HepG2 (cell line): ENCODE measurements around the gene ACSM5. TPM values are rescaled to one million over a fixed set of nuclear protein-coding genes. Genes with fewer than 3 reads are reported as not detected.

ENCODE experiments used
- ATAC-seq: fragments of 200-7000 bp; cut with Tn5 transposase; 3 replicates; pipeline ENCODE4 v1.9.1; 2020; ENCODE audit warnings: mild to moderate bottlenecking, moderate library complexity
- BruUV-seq: library from RNA; stranded (reverse); fragments of 400-500 nt; replicated peaks from 2 replicates; lab custom pipeline; 2021; lab: Mats Ljungman, UMichigan
- CTCF ChIA-PET: fragments of 300-600 bp; formaldehyde crosslinking; extraction: SDS; loops from one replicate; lab custom pipeline; 2021; ENCODE audit warnings: low total read pairs, inconsistent platforms, low intra/inter-chr PET ratio; lab: Yijun Ruan, JAX
- POLR2A ChIA-PET: fragments of 350-600 bp; sonication (Branson Sonifier 250); formaldehyde crosslinking; loops from one replicate; lab custom pipeline; 2020; ENCODE audit warnings: antibody characterized with exemption, inconsistent platforms; lab: Yijun Ruan, JAX
- DNase-seq: peaks from one replicate; pipeline ENCODE4 v3.0.0-alpha.2; 2015; ENCODE audit warnings: low spot score
- FAIRE-seq: peaks from 3 replicates; lab custom pipeline; 2011; peaks lifted over from hg19 to GRCh38; lab: Jason Lieb, UNC
- H2AFZ ChIP-seq: one replicate; pipeline ENCODE4 v1.6.1; 2011; ENCODE audit warnings: low read length, inconsistent platforms
- H3K27ac ChIP-seq: fragments of 300-600 bp; 3 replicates; pipeline ENCODE4 v1.8.0; 2011; ENCODE audit warnings: mixed run types, mild to moderate bottlenecking, mixed read lengths, low read length, inconsistent platforms; ENCODE audit not compliant: insufficient read depth; ENCODE audit errors: extremely low read length
- H3K27me3 ChIP-seq, 2 experiments: fragments of 200-600 bp in 1 of 2; 2 replicates in 1 of 2; 3 replicates in 1 of 2; pipeline versions ENCODE4 v1.6.0 to v1.8.0; 2011; ENCODE audit warnings: low read length in 2 of 2, mild to moderate bottlenecking in 2 of 2, moderate library complexity in 2 of 2, inconsistent platforms in 1 of 2; ENCODE audit not compliant: insufficient read depth in 2 of 2, control insufficient read depth in 1 of 2
- H3K36me3 ChIP-seq, 2 experiments: fragments of 200-600 bp in 1 of 2; replicated peaks in 1 of 2; 2 replicates in 1 of 2; 3 replicates in 1 of 2; pipeline versions ENCODE4 v1.5.1 to v1.8.0; 2011; ENCODE audit warnings: low read length in 2 of 2, inconsistent platforms in 1 of 2; ENCODE audit not compliant: insufficient read depth in 2 of 2, control insufficient read depth in 1 of 2
- H3K4me1 ChIP-seq: 2 replicates; pipeline ENCODE4 v1.5.1; 2012; ENCODE audit warnings: low read length, inconsistent platforms; ENCODE audit not compliant: insufficient read depth
- H3K4me2 ChIP-seq: 2 replicates; pipeline ENCODE4 v1.6.0; 2011; ENCODE audit warnings: low read depth, low read length, inconsistent platforms
- H3K4me3 ChIP-seq, 3 experiments: fragments of 200-600 bp in 1 of 3; sonication (generic), shearing (Covaris generic) in 1 of 3; replicated peaks in 1 of 3; 2 replicates each; pipeline ENCODE4 v1.5.1; 2011 to 2016; ENCODE audit warnings: low read length in 3 of 3, inconsistent platforms in 2 of 3, low read depth in 2 of 3, mild to moderate bottlenecking in 2 of 3, control low read depth in 1 of 3, mixed read lengths in 1 of 3; ENCODE audit not compliant: insufficient read depth in 1 of 3
- H3K79me2 ChIP-seq: one replicate; pipeline ENCODE4 v1.6.1; 2011; ENCODE audit warnings: low read length, inconsistent platforms; ENCODE audit not compliant: insufficient read depth
- H3K9ac ChIP-seq: 2 replicates; pipeline ENCODE4 v1.6.0; 2011; ENCODE audit warnings: mild to moderate bottlenecking, low read depth, low read length, inconsistent platforms; ENCODE audit not compliant: insufficient read depth
- H3K9me3 ChIP-seq: 2 replicates; pipeline ENCODE4 v1.5.1; 2012; ENCODE audit warnings: mild to moderate bottlenecking, low read length
- H4K20me1 ChIP-seq: 2 replicates; pipeline ENCODE4 v1.6.0; 2011; ENCODE audit warnings: inconsistent platforms, mild to moderate bottlenecking, low read length, moderate library complexity; ENCODE audit not compliant: insufficient read depth
- FOXA1 ChIP-seq, 2 experiments: fragments of 450-650 bp in 1 of 2; sonication (generic) in 1 of 2; formaldehyde crosslinking in 1 of 2; IDR thresholded peaks; 2 replicates each; pipeline versions ENCODE4 v1.4.0 to v1.6.1; 2016 to 2020; ENCODE audit warnings: missing genetic modification reagents in 1 of 2
- HHEX ChIP-seq: IDR thresholded peaks from 2 replicates; pipeline ENCODE4 v1.6.1; 2016; ENCODE audit warnings: control low read depth
- NFKBIZ ChIP-seq: IDR thresholded peaks from 2 replicates; pipeline ENCODE4 v1.6.1; 2018; ENCODE audit warnings: missing genetic modification reagents, missing compliant biosample characterization
- ZNF101 ChIP-seq: sonication (generic); formaldehyde crosslinking; IDR thresholded peaks from 2 replicates; pipeline ENCODE4 v1.4.0; 2020; ENCODE audit warnings: mild to moderate bottlenecking, low read depth, missing genetic modification reagents, borderline replicate concordance
- ZNF501 ChIP-seq: sonication (generic); formaldehyde crosslinking; IDR thresholded peaks from 2 replicates; pipeline ENCODE4 v1.5.1; 2020; ENCODE audit warnings: mild to moderate bottlenecking, moderate library complexity, missing genetic modification reagents
- ZNF546 ChIP-seq: sonication (generic); formaldehyde crosslinking; conservative IDR thresholded peaks from 2 replicates; pipeline ENCODE4 v1.8.1; 2023; ENCODE audit warnings: mild to moderate bottlenecking, missing genetic modification reagents
- ZNF547 ChIP-seq: sonication (generic); formaldehyde crosslinking; IDR thresholded peaks from 2 replicates; pipeline ENCODE4 v1.5.1; 2020; ENCODE audit warnings: mild to moderate bottlenecking, missing genetic modification reagents
- ZNF660 ChIP-seq: sonication (generic); formaldehyde crosslinking; IDR thresholded peaks from 2 replicates; pipeline ENCODE4 v1.5.1; 2020; ENCODE audit warnings: mild to moderate bottlenecking, low read depth, missing genetic modification reagents, borderline replicate concordance
- WGBS: methylation state at CpG from one replicate; pipeline ENCODE4 v1.1.6; 2017; ENCODE audit warnings: low lambda C conversion rate; 5-methylcytosine and 5-hydroxymethylcytosine counted together
- in situ Hi-C: cut with HindIII; loops from 2 replicates; pipeline ENCODE4 v1.10.0; 2017; ENCODE audit warnings: low pct_unique_long_range_greater_than_20kb; ENCODE audit not compliant: extremely low pct_ligation_motif_present
- intact Hi-C: fragments of 100-400 bp; cut with micrococcal nuclease; formaldehyde crosslinking; loops from one replicate; pipeline ENCODE4 v1.10.0; 2022; ENCODE audit not compliant: unreplicated experiment
- polyA plus RNA-seq, 8 experiments: library from polyadenylated mRNA; depleted of rRNA in 3 of 8; stranded (reverse) in 7 of 8; unstranded in 1 of 8; fragments of >200 nt; fragmentation: Illumina TruSeq in 4 of 8; extraction: Trizol in 4 of 8; gene quantifications; 2 replicates each; pipeline versions ENCODE4 v1.2.1 to v1.2.3, GENCODE V29; 2011 to 2016; ENCODE audit warnings: low read depth in 4 of 8, missing spikeins in 1 of 8, mixed read lengths in 1 of 8; ENCODE audit not compliant: insufficient read depth in 1 of 8
- total RNA-seq, 5 experiments: library from RNA; depleted of rRNA; stranded (reverse); fragments of >200 nt; fragmentation: Illumina TruSeq; extraction: Trizol; gene quantifications; 2 replicates each; pipeline ENCODE4 v1.2.3, GENCODE V29; 2016; ENCODE audit warnings: low read depth in 1 of 5
- TF ChIP-seq, protein P1 (sequence below): sonication (generic); formaldehyde crosslinking; IDR thresholded peaks from 2 replicates; pipeline ENCODE4 v1.9.0; 2021; ENCODE audit warnings: mild to moderate bottlenecking, missing genetic modification reagents
- TF ChIP-seq, protein P2 (sequence below): sonication (generic); formaldehyde crosslinking; IDR thresholded peaks from 2 replicates; pipeline ENCODE4 v1.5.1; 2020; ENCODE audit warnings: missing genetic modification reagents, mild to moderate bottlenecking, borderline replicate concordance
- TF ChIP-seq, protein P3 (sequence below): sonication (generic); formaldehyde crosslinking; conservative IDR thresholded peaks from 2 replicates; pipeline ENCODE4 v1.4.0; 2020; ENCODE audit warnings: missing genetic modification reagents

The ACSM5 gene
- total and polyA plus RNA-seq, 2 of the 13 experiments (the other 11 are each of a cell fraction or from before 2014, with no cell fraction given), result 9.1 to 15.0 TPM

DNA sequence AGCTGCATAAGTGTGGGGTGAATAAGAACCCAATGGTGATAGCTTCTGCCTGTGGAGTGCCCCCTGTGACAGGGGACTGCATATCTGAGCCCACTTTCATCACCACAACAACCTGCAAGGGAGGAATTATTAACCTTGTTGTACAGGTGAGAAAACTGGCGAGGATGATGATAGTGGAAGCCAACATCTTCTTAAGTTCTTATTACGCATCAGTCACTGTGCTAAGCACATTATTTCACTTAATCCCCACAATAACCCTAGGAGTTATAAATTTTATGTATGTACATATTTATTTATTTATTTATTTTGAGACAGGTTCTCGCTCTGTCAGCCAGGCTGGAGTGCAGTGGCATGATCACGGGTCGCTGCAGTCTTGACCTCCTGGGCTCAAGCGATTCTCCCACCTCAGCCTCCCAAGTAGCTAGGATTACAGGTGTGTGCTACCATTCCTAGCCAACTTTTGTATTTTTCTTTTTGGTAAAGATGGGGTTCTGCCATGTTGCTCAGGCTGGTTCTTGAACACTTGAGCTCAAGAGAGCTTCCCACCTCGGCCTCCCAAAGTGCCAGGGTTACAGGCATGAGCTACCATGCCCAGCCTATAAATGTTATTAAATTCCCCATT lies 12.4 kb upstream of the ACSM5 start (continued):
- no peak for TF ChIP-seq ZNF546 (CRISPR knock-in tag)
- TF ChIP-seq, protein P1, sequence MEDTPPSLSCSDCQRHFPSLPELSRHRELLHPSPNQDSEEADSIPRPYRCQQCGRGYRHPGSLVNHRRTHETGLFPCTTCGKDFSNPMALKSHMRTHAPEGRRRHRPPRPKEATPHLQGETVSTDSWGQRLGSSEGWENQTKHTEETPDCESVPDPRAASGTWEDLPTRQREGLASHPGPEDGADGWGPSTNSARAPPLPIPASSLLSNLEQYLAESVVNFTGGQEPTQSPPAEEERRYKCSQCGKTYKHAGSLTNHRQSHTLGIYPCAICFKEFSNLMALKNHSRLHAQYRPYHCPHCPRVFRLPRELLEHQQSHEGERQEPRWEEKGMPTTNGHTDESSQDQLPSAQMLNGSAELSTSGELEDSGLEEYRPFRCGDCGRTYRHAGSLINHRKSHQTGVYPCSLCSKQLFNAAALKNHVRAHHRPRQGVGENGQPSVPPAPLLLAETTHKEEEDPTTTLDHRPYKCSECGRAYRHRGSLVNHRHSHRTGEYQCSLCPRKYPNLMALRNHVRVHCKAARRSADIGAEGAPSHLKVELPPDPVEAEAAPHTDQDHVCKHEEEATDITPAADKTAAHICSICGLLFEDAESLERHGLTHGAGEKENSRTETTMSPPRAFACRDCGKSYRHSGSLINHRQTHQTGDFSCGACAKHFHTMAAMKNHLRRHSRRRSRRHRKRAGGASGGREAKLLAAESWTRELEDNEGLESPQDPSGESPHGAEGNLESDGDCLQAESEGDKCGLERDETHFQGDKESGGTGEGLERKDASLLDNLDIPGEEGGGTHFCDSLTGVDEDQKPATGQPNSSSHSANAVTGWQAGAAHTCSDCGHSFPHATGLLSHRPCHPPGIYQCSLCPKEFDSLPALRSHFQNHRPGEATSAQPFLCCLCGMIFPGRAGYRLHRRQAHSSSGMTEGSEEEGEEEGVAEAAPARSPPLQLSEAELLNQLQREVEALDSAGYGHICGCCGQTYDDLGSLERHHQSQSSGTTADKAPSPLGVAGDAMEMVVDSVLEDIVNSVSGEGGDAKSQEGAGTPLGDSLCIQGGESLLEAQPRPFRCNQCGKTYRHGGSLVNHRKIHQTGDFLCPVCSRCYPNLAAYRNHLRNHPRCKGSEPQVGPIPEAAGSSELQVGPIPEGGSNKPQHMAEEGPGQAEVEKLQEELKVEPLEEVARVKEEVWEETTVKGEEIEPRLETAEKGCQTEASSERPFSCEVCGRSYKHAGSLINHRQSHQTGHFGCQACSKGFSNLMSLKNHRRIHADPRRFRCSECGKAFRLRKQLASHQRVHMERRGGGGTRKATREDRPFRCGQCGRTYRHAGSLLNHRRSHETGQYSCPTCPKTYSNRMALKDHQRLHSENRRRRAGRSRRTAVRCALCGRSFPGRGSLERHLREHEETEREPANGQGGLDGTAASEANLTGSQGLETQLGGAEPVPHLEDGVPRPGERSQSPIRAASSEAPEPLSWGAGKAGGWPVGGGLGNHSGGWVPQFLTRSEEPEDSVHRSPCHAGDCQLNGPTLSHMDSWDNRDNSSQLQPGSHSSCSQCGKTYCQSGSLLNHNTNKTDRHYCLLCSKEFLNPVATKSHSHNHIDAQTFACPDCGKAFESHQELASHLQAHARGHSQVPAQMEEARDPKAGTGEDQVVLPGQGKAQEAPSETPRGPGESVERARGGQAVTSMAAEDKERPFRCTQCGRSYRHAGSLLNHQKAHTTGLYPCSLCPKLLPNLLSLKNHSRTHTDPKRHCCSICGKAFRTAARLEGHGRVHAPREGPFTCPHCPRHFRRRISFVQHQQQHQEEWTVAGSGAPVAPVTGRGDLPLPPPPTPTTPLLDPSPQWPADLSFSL, result no peak
- TF ChIP-seq HHEX, result peak; percentile 40; the same call in 1 of the 2 replicates

DNA sequence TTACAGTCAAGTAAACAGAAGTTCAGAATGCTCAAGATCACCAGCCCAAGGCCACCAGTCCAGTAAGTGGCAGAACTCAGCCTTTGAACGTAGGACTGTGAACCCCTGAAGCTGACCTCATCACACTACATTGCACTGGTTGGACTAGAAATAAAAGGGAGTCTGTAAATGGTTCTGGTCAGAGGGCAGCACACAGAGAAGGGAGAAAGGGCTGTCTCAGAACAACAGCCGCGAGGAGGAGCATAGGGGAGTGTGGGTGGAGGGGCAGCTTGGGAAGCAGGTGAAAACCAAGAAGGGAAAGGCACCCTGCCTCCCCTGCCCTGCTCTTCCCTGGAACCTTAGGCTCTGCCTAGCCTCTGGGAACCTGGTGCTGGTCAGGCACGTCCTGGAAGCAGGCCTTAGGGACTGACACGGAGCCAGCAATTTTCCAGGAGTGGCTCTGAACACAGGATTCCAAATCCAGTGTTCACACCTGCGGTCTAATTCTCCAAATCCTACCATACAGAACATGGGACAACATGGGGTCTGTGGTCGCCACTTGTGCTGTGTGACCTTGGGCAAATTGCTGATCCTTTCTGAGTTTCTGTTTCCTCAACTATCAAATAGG lies 11.8 kb upstream of the ACSM5 start:
- CTCF ChIA-PET, result no interaction called here
- Histone ChIP-seq H3K4me3 (peak overlapping the region in 1 of 3 experiments; percentile 36; a peak in 1 of 6 replicates), H4K20me1 (no peaks in the 10 kb centered on the region), H2AFZ (peak overlapping the region; percentile 9), H3K4me2 (peak overlapping the region; percentile 56), H3K79me2 (no peaks in the 10 kb centered on the region), H3K27me3 (0 out of 5 replicates have a peak, but pooled peaks cover 0 to under 1% of the 10 kb centered on the region in 2 experiments), H3K4me1 (peaks cover 74% of the 10 kb centered on the region), H3K36me3 (no peaks in the 10 kb centered on the region), H3K27ac (peak overlapping the region; percentile 53), H3K9me3 (no peaks in the 10 kb centered on the region), H3K9ac (peak overlapping the region; percentile 20; the same call in 1 of the 2 replicates)
- in situ Hi-C loops (loop anchor here (25.0 kb wide), 1 partner anchor 810 kb away; no protein-coding TSS in a partner anchor), intact Hi-C loops (no loop called here)
- 32% methylated on average over 6 of the region's 7 CpGs for WGBS
- BruUV-seq, result TSS peak; percentile 58
- FAIRE-seq (peak; percentile 49), DNase-seq (peak; percentile 31), ATAC-seq (peak; percentile 66)
- POLR2A ChIA-PET, result interaction anchor here (1.0 kb wide), 1 partner anchor 12 kb away, joined by 3 read pairs; the partner anchor contains the start of gene ACSM5
- TF ChIP-seq, protein P2, sequence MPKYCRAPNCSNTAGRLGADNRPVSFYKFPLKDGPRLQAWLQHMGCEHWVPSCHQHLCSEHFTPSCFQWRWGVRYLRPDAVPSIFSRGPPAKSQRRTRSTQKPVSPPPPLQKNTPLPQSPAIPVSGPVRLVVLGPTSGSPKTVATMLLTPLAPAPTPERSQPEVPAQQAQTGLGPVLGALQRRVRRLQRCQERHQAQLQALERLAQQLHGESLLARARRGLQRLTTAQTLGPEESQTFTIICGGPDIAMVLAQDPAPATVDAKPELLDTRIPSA (CRISPR knock-in tag), result no peak
- TF ChIP-seq NFKBIZ (CRISPR knock-in tag) (no peak), ZNF501 (CRISPR knock-in tag) (peak; percentile 77; the same call in 1 of the 2 replicates), FOXA1 (IDR thresholded peaks at IDR 0.05) (no peak), FOXA1 (CRISPR knock-in tag; IDR thresholded peaks at IDR 0.05) (no peak), ZNF660 (CRISPR knock-in tag) (no peak), ZNF547 (no peak), ZNF101 (no peak)
- TF ChIP-seq, protein P3, sequence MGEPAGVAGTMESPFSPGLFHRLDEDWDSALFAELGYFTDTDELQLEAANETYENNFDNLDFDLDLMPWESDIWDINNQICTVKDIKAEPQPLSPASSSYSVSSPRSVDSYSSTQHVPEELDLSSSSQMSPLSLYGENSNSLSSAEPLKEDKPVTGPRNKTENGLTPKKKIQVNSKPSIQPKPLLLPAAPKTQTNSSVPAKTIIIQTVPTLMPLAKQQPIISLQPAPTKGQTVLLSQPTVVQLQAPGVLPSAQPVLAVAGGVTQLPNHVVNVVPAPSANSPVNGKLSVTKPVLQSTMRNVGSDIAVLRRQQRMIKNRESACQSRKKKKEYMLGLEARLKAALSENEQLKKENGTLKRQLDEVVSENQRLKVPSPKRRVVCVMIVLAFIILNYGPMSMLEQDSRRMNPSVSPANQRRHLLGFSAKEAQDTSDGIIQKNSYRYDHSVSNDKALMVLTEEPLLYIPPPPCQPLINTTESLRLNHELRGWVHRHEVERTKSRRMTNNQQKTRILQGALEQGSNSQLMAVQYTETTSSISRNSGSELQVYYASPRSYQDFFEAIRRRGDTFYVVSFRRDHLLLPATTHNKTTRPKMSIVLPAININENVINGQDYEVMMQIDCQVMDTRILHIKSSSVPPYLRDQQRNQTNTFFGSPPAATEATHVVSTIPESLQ, result no peak
